PC-9 (cell line): Measurements from ENCODE around the gene A2ML1.

Experiments
- EZH2 ChIP-seq: fragments of 200-600 bp; sonication (generic); IDR thresholded peaks from 2 replicates; pipeline ENCODE4 v1.8.0; 2017; ENCODE audit warnings: antibody characterized with exemption, low read depth
- TF ChIP-seq, protein P1 (sequence below): fragments of 200-600 bp; sonication (generic); conservative IDR thresholded peaks from 2 replicates; pipeline ENCODE4 v1.6.1; 2017; ENCODE audit warnings: mixed run types, antibody characterized with exemption, mild to moderate bottlenecking, moderate library complexity

- TF ChIP-seq, protein P1, sequence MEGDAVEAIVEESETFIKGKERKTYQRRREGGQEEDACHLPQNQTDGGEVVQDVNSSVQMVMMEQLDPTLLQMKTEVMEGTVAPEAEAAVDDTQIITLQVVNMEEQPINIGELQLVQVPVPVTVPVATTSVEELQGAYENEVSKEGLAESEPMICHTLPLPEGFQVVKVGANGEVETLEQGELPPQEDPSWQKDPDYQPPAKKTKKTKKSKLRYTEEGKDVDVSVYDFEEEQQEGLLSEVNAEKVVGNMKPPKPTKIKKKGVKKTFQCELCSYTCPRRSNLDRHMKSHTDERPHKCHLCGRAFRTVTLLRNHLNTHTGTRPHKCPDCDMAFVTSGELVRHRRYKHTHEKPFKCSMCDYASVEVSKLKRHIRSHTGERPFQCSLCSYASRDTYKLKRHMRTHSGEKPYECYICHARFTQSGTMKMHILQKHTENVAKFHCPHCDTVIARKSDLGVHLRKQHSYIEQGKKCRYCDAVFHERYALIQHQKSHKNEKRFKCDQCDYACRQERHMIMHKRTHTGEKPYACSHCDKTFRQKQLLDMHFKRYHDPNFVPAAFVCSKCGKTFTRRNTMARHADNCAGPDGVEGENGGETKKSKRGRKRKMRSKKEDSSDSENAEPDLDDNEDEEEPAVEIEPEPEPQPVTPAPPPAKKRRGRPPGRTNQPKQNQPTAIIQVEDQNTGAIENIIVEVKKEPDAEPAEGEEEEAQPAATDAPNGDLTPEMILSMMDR: peak; percentile 46; the same call in 1 of the 2 replicates
- no peak for TF ChIP-seq EZH2
Measured at GRCh38 chr12:8823565-8824300, 1.3 kb downstream of the A2ML1 start.
